ENCODE measurements around the gene PARVB. TPM values are rescaled to one million over a fixed set of nuclear protein-coding genes. Genes with fewer than 3 reads are reported as not detected.
"Not testable (repeated sequence)": the region's sequence is repeated elsewhere in the genome, so short reads cannot be mapped to it uniquely, and the experiment has no call there.

PARVB gene
- total RNA-seq, 2 donors from 2014 or later: 7.8 to 13.5 TPM

- intact Hi-C loops (cut with DNase I, micrococcal nuclease): no loop called here
- DNase-seq (no peak), ATAC-seq (no peak)
These were observed 18.4 kb downstream of the PARVB start for GRCh38 chr22:44042249-44043218.

- intact Hi-C loops (cut with DNase I, micrococcal nuclease): no loop called here
- ATAC-seq: no peak
These were observed 21.0 kb downstream of the PARVB start for GRCh38 chr22:44045145-44045544.

GRCh38 chr22:44046485-44047141, 22.5 kb downstream of the PARVB start:
- intact Hi-C loops (cut with DNase I, micrococcal nuclease): no loop called here
- no peak for ATAC-seq
- DNase-seq: no peak

More at GRCh38 chr22:44045145-44045544, 21.0 kb downstream of the PARVB start:
- no peak for DNase-seq

- DNase-seq (no peak), ATAC-seq (no peak)
- intact Hi-C loops (cut with DNase I, micrococcal nuclease): no loop called here
These were observed 23.8 kb downstream of the PARVB start for GRCh38 chr22:44047891-44048301.

GRCh38 chr22:44049486-44050231, 25.6 kb downstream of the PARVB start:
- ATAC-seq (no peak), DNase-seq (no peak)
- intact Hi-C loops (cut with DNase I, micrococcal nuclease): no loop called here

GRCh38 chr22:44050766-44051355, 26.8 kb downstream of the PARVB start:
- intact Hi-C loops (cut with DNase I, micrococcal nuclease): no loop called here
- DNase-seq: no peak
- ATAC-seq: no peak

GRCh38 chr22:44051358-44051757, 27.3 kb downstream of the PARVB start:
- DNase-seq (no peak), ATAC-seq (no peak)
- intact Hi-C loops (cut with DNase I, micrococcal nuclease): no loop called here

- ATAC-seq (no peak), DNase-seq (no peak)
- intact Hi-C loops (cut with DNase I, micrococcal nuclease): no loop called here
These were observed 27.9 kb downstream of the PARVB start for GRCh38 chr22:44051961-44052360.

GRCh38 chr22:44055805-44056204, 31.7 kb downstream of the PARVB start:
- intact Hi-C loops (cut with DNase I, micrococcal nuclease): no loop called here
- ATAC-seq: peak; percentile 79
- no peak for DNase-seq

GRCh38 chr22:44056649-44057048, 32.5 kb downstream of the PARVB start:
- DNase-seq; intact Hi-C loops (cut with DNase I, micrococcal nuclease); ATAC-seq: not testable (repeated sequence)

- peak in 1 of 2 donors; percentile 73 for DNase-seq
These were observed 33.4 kb downstream of the PARVB start for GRCh38 chr22:44057401-44057987.

GRCh38 chr22:44063462-44064371, 39.6 kb downstream of the PARVB start:
- intact Hi-C loops (cut with DNase I, micrococcal nuclease): no loop called here
- DNase-seq: no peak
- ATAC-seq: no peak

More at GRCh38 chr22:44057401-44057987, 33.4 kb downstream of the PARVB start:
- no peak for ATAC-seq
- intact Hi-C loops (cut with DNase I, micrococcal nuclease): no loop called here

GRCh38 chr22:44067033-44067432, 42.9 kb downstream of the PARVB start:
- DNase-seq (no peak), ATAC-seq (no peak)
- intact Hi-C loops (cut with DNase I, micrococcal nuclease): no loop called here

- intact Hi-C loops (cut with DNase I, micrococcal nuclease): no loop called here
- no peak for ATAC-seq
- no peak for DNase-seq
These were observed 43.8 kb downstream of the PARVB start for GRCh38 chr22:44067901-44068300.

GRCh38 chr22:44068422-44069191, 44.5 kb downstream of the PARVB start:
- ATAC-seq (no peak), DNase-seq (peak; percentile 17 to 42)
- intact Hi-C loops (cut with DNase I, micrococcal nuclease): no loop called here

GRCh38 chr22:44070029-44070428, 45.9 kb downstream of the PARVB start:
- no peak for ATAC-seq
- intact Hi-C loops (cut with DNase I, micrococcal nuclease): no loop called here

GRCh38 chr22:44071781-44072326, 47.8 kb downstream of the PARVB start:
- ATAC-seq: no peak
- DNase-seq: no peak
- intact Hi-C loops (cut with DNase I, micrococcal nuclease): no loop called here

More at GRCh38 chr22:44070029-44070428, 45.9 kb downstream of the PARVB start:
- DNase-seq: no peak

All from left colon (tissue), 2 donors.